Stromal cell of bone marrow (primary cell): ENCODE data around the gene SAMD11.
A peak's percentile ranks its signal among the peaks of the same experiment; 100 is the strongest.

Experiments used
- DNase-seq: peaks from one replicate; pipeline ENCODE4 v3.0.0-alpha.2; 2012; ENCODE audit warnings: low read depth

The SAMD11 gene

GRCh38 chr1:918353-918752 lies 5.4 kb upstream of the SAMD11 start:
- DNase-seq = no peak

GRCh38 chr1:918843-919242 lies 4.9 kb upstream of the SAMD11 start:
- DNase-seq = no peak

- DNase-seq = no peak
Measured at GRCh38 chr1:919271-919872, 4.4 kb upstream of the SAMD11 start.

- no peak for DNase-seq
Measured at GRCh38 chr1:920010-920409, 3.7 kb upstream of the SAMD11 start.

GRCh38 chr1:920521-920920 lies 3.2 kb upstream of the SAMD11 start:
- DNase-seq = no peak

- DNase-seq = peak; percentile 54
Measured at GRCh38 chr1:921011-921837, 2.5 kb upstream of the SAMD11 start.

GRCh38 chr1:923991-924655 lies 400 bp downstream of the SAMD11 start:
- DNase-seq = no peak

GRCh38 chr1:924656-925560 lies 1.2 kb downstream of the SAMD11 start:
- no peak for DNase-seq

GRCh38 chr1:925561-926421 lies 2.1 kb downstream of the SAMD11 start:
- DNase-seq = no peak

- no peak for DNase-seq
Measured at GRCh38 chr1:927234-927633, 3.5 kb downstream of the SAMD11 start.

- DNase-seq = no peak
Measured at GRCh38 chr1:927748-928147, 4.0 kb downstream of the SAMD11 start.

- DNase-seq = no peak
Measured at GRCh38 chr1:928825-929661, 5.3 kb downstream of the SAMD11 start.

GRCh38 chr1:929712-930632 lies 6.2 kb downstream of the SAMD11 start:
- no peak for DNase-seq

GRCh38 chr1:930633-931138 lies 7.0 kb downstream of the SAMD11 start:
- no peak for DNase-seq

- no peak for DNase-seq
Measured at GRCh38 chr1:931380-932172, 7.9 kb downstream of the SAMD11 start.

GRCh38 chr1:932173-932510 lies 8.4 kb downstream of the SAMD11 start:
- DNase-seq = no peak

- DNase-seq = no peak
Measured at GRCh38 chr1:932776-933602, 9.3 kb downstream of the SAMD11 start.
